Measurements from ENCODE around the gene IMPDH1.
A peak's percentile ranks its signal among the peaks of the same experiment; 100 is the strongest.

IMPDH1 gene

GRCh38 chr7:128405471-128406313, 4.1 kb downstream of the IMPDH1 start:
- peak in 1 of 3 donors; percentile 46 for DNase-seq (ENCODE audit: low read depth in 3 of 3)

- DNase-seq (ENCODE audit: low read depth in 3 of 3): no peak
These were observed 4.8 kb downstream of the IMPDH1 start for GRCh38 chr7:128404886-128405470.

GRCh38 chr7:128404143-128404681, 5.6 kb downstream of the IMPDH1 start:
- DNase-seq (ENCODE audit: low read depth in 3 of 3): no peak

- no peak for DNase-seq (ENCODE audit: low read depth in 3 of 3)
These were observed 6.1 kb downstream of the IMPDH1 start for GRCh38 chr7:128403676-128404075.

- no peak for DNase-seq (ENCODE audit: low read depth in 3 of 3)
These were observed 7.4 kb downstream of the IMPDH1 start for GRCh38 chr7:128402356-128402755.

GRCh38 chr7:128400566-128400965, 9.2 kb downstream of the IMPDH1 start:
- no peak for DNase-seq (ENCODE audit: low read depth in 3 of 3)

GRCh38 chr7:128399991-128400390, 9.8 kb downstream of the IMPDH1 start:
- DNase-seq (ENCODE audit: low read depth in 3 of 3): no peak

GRCh38 chr7:128398841-128399135, 11.0 kb downstream of the IMPDH1 start:
- no peak for DNase-seq (ENCODE audit: low read depth in 3 of 3)

- peak in 2 of 3 donors; percentile 27 to 40 for DNase-seq (ENCODE audit: low read depth in 3 of 3)
These were observed 11.6 kb downstream of the IMPDH1 start for GRCh38 chr7:128398016-128398840.

- no peak for DNase-seq (ENCODE audit: low read depth in 3 of 3)
These were observed 13.4 kb downstream of the IMPDH1 start for GRCh38 chr7:128396357-128396756.

GRCh38 chr7:128395748-128396147, 14.0 kb downstream of the IMPDH1 start:
- DNase-seq (ENCODE audit: low read depth in 3 of 3): no peak

- DNase-seq (ENCODE audit: low read depth in 3 of 3): no peak
These were observed 14.8 kb downstream of the IMPDH1 start for GRCh38 chr7:128394904-128395496.

- DNase-seq (ENCODE audit: low read depth in 3 of 3): no peak
These were observed 16.1 kb downstream of the IMPDH1 start for GRCh38 chr7:128393526-128394330.

- DNase-seq (ENCODE audit: low read depth in 3 of 3): no peak
These were observed 17.1 kb downstream of the IMPDH1 start for GRCh38 chr7:128392446-128393327.

- no peak for DNase-seq (ENCODE audit: low read depth in 3 of 3)
These were observed 18.0 kb downstream of the IMPDH1 start for GRCh38 chr7:128391805-128392204.

- DNase-seq (ENCODE audit: low read depth in 3 of 3): no peak
These were observed 18.8 kb downstream of the IMPDH1 start for GRCh38 chr7:128390871-128391565.

- no peak for DNase-seq (ENCODE audit: low read depth in 3 of 3)
These were observed 20.0 kb downstream of the IMPDH1 start for GRCh38 chr7:128389618-128390329.

GRCh38 chr7:128389085-128389617, 20.6 kb downstream of the IMPDH1 start:
- DNase-seq (ENCODE audit: low read depth in 3 of 3): no peak

- no peak for DNase-seq (ENCODE audit: low read depth in 3 of 3)
These were observed 21.7 kb downstream of the IMPDH1 start for GRCh38 chr7:128388145-128388485.

Data from stimulated activated CD4-positive, alpha-beta T cell treated with anti-CD3 and anti-CD28 coated beads, TNF-alpha, amount 100 ng/mL, for 48 hours (primary cell).